ENCODE measurements around the gene CHN2. TPM values are rescaled to one million over a fixed set of nuclear protein-coding genes. Genes with fewer than 3 reads are reported as not detected.

CHN2 gene
- polyA plus RNA-seq, 1 of the 3 experiments (the other 2 are of a cell fraction), result 0.02 TPM

DNA sequence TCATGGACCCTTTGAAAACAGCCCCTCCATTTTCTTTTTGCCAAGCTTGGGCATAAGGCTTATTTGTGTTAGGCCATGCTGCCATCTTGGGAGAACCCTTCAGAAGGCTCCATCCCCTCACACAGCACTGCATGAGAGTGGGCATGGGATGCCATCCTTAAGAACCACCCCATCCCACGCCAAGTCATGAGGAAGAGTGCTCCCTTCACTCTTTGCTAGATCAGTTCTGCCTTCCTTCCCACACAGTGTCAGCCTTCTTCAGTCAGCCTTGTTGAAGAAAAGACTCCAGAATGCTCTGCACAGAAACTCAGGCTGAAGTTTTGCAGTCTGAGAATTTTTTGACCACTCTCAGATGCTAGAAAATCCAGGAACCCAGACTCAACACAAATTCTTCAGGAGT is 15.5 kb upstream of the CHN2 start:
- 0% methylated on average over 1 of the region's 1 CpG for WGBS (ENCODE audit: low lambda C conversion rate)
- Histone ChIP-seq H3K9me3 (no peaks in the 10 kb centered on the region), H3K27me3 (ENCODE audit: insufficient read depth) (no peaks in the 10 kb centered on the region), H3K79me2 (ENCODE audit: insufficient read depth) (no peaks in the 10 kb centered on the region), H3K9ac (no peak overlapping the region), H2AFZ (ENCODE audit: low read depth) (no peak overlapping the region), H3K4me1 (ENCODE audit: control insufficient read depth in 1 of 2, insufficient read depth in 2 of 2, low read depth in 1 of 2, low read length in 1 of 2) (no peaks in the 10 kb centered on the region), H3F3A (replicated peaks; ENCODE audit: insufficient read depth) (no peaks in the 10 kb centered on the region), H3K27ac (ENCODE audit: low read depth in 2 of 2, low read length in 1 of 2) (no peak overlapping the region), H3K36me3 (replicated peaks in 1 of 2; ENCODE audit: control insufficient read depth in 1 of 2, insufficient read depth in 2 of 2, low read length in 1 of 2) (no peaks in the 10 kb centered on the region), H4K20me1 (ENCODE audit: insufficient read depth) (no peaks in the 10 kb centered on the region), H3K9me2 (no peaks in the 10 kb centered on the region), H3K4me3 (ENCODE audit: low read depth in 2 of 2, low read length in 1 of 2) (no peak overlapping the region), H3K4me2 (no peak overlapping the region)
- DNase-seq, result no peak
- ChIA-PET POLR2A (no interaction called here), CTCF (interaction anchor here (1.7 to 19.3 kb wide), 3 partner anchors 10 to 257 kb away, joined by 6 to 189 read pairs (median 11); no protein-coding TSS in a partner anchor)
- TF ChIP-seq POLR2AphosphoS5 (IDR thresholded peaks at IDR 0.05; ENCODE audit: low read depth, low read length), result no peak
- TF ChIP-seq RAD21 (IDR thresholded peaks at IDR 0.05; ENCODE audit: low read length), result no peak
- TF ChIP-seq EZH2phosphoT487 (IDR thresholded peaks at IDR 0.05; ENCODE audit: borderline replicate concordance, low read depth), result no peak
- no peak for TF ChIP-seq FOSL2 (IDR thresholded peaks at IDR 0.05; ENCODE audit: borderline replicate concordance, low read depth)
- TF ChIP-seq RXRA (IDR thresholded peaks at IDR 0.05; ENCODE audit: borderline replicate concordance, low read depth), result no peak
- TF ChIP-seq EP300 (IDR thresholded peaks at IDR 0.05; ENCODE audit: borderline replicate concordance in 1 of 2, low read depth in 1 of 2, low read length in 1 of 2), result no peak
- no peak for TF ChIP-seq NRF1 (IDR thresholded peaks at IDR 0.05; ENCODE audit: low read depth, low read length)
- no peak for TF ChIP-seq GATA2 (CRISPR knock-in tag; IDR thresholded peaks at IDR 0.05)
- TF ChIP-seq TEAD4 (IDR thresholded peaks at IDR 0.05; ENCODE audit: borderline replicate concordance, insufficient read depth), result no peak
- no peak for TF ChIP-seq JUND (IDR thresholded peaks at IDR 0.05)
- no peak for TF ChIP-seq NFIC (IDR thresholded peaks at IDR 0.05; ENCODE audit: borderline replicate concordance)
- TF ChIP-seq, protein P1, sequence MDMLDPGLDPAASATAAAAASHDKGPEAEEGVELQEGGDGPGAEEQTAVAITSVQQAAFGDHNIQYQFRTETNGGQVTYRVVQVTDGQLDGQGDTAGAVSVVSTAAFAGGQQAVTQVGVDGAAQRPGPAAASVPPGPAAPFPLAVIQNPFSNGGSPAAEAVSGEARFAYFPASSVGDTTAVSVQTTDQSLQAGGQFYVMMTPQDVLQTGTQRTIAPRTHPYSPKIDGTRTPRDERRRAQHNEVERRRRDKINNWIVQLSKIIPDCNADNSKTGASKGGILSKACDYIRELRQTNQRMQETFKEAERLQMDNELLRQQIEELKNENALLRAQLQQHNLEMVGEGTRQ (IDR thresholded peaks at IDR 0.05; ENCODE audit: borderline replicate concordance, low read depth, low read length), result no peak
- no peak for TF ChIP-seq MEF2A (IDR thresholded peaks at IDR 0.05; ENCODE audit: borderline replicate concordance, low read depth)
- TF ChIP-seq RFX5 (IDR thresholded peaks at IDR 0.05; ENCODE audit: low read length), result no peak
- no peak for TF ChIP-seq TAF1 (IDR thresholded peaks at IDR 0.05; ENCODE audit: borderline replicate concordance, low read depth, low read length)
- TF ChIP-seq, protein P2, sequence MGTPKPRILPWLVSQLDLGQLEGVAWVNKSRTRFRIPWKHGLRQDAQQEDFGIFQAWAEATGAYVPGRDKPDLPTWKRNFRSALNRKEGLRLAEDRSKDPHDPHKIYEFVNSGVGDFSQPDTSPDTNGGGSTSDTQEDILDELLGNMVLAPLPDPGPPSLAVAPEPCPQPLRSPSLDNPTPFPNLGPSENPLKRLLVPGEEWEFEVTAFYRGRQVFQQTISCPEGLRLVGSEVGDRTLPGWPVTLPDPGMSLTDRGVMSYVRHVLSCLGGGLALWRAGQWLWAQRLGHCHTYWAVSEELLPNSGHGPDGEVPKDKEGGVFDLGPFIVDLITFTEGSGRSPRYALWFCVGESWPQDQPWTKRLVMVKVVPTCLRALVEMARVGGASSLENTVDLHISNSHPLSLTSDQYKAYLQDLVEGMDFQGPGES (IDR thresholded peaks at IDR 0.05; ENCODE audit: low read depth, low read length), result no peak
- no peak for TF ChIP-seq RCOR1 (IDR thresholded peaks at IDR 0.05; ENCODE audit: low read length)
- TF ChIP-seq, protein P3, sequence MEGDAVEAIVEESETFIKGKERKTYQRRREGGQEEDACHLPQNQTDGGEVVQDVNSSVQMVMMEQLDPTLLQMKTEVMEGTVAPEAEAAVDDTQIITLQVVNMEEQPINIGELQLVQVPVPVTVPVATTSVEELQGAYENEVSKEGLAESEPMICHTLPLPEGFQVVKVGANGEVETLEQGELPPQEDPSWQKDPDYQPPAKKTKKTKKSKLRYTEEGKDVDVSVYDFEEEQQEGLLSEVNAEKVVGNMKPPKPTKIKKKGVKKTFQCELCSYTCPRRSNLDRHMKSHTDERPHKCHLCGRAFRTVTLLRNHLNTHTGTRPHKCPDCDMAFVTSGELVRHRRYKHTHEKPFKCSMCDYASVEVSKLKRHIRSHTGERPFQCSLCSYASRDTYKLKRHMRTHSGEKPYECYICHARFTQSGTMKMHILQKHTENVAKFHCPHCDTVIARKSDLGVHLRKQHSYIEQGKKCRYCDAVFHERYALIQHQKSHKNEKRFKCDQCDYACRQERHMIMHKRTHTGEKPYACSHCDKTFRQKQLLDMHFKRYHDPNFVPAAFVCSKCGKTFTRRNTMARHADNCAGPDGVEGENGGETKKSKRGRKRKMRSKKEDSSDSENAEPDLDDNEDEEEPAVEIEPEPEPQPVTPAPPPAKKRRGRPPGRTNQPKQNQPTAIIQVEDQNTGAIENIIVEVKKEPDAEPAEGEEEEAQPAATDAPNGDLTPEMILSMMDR (IDR thresholded peaks at IDR 0.05), result no peak
